GM18502 (cell line): ENCODE results near the gene RSPH10B2.
"Not testable (repeated sequence)": the region's sequence is repeated elsewhere in the genome, so short reads cannot be mapped to it uniquely, and the experiment has no call there.

ENCODE experiments used
- ATAC-seq: cut with Tn5 transposase; IDR thresholded peaks from one replicate; pipeline ENCODE4 v1.9.1; 2021; ENCODE audit warnings: mild to moderate bottlenecking; ENCODE audit not compliant: unreplicated experiment, poor library complexity

Gene RSPH10B2

DNA sequence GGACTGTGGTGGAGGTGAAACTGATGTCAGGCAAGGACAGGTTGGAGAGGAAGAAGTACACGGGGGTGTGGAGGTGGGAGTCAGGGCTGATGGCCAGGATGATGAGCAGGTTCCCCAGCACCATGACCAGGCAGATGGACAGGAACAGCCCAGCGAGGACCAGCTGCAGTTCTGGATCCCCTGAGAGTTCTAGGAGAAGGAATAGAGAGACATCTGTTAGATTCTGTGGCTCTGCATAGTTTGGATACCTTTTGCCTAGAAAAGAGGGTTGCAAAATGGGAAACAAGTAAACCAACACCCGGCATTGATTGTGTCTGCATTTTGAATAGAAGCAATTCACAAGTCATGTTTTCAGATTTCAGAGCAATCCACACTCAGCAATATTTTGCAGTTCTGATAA, 81.6 kb downstream of the RSPH10B2 start:
- ATAC-seq, result not testable (repeated sequence)

GRCh38 chr7:6837081-6837480, 83.2 kb downstream of the RSPH10B2 start:
- not testable (repeated sequence) for ATAC-seq

GRCh38 chr7:6842278-6842921, 88.5 kb downstream of the RSPH10B2 start:
- not testable (repeated sequence) for ATAC-seq

DNA sequence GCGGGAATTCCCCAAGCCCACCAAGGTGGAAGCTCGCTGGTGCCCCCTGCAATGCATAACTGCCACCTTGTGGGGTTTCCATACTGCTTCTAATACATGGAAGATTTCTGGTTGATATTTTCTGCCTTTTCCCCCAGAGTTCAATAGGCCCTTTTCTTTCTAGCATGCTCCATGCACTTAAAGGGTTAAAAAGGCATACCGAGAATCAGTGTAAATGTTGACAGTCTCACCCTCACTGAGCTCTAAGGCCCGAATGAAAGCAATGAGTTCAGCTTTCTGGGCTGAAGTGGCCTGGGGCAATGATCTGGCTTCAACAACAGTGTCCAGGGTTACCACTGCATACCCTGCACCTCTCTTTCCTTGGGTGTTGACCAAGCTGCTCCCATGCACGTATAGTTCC, 89.2 kb downstream of the RSPH10B2 start:
- not testable (repeated sequence) for ATAC-seq

DNA sequence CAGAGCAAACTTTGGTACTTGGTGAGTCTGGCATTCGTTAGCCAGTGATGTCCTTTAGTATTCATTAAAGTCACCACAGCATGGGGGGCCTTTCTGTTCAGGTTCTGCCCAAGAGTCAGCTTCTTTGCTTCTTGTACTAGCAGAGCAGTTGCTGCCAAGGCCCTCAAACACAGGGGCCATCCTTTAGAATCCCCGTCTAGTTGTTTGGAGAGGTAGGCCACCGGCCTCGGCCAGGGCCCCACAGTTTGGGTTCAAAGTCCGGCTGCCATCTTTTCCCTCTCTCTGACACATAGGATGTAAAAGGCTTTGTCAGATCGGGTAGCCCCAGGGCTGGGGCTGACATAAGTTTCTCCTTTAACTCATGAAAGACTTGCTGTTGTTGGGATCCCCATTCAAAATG, 89.8 kb downstream of the RSPH10B2 start:
- not testable (repeated sequence) for ATAC-seq

DNA sequence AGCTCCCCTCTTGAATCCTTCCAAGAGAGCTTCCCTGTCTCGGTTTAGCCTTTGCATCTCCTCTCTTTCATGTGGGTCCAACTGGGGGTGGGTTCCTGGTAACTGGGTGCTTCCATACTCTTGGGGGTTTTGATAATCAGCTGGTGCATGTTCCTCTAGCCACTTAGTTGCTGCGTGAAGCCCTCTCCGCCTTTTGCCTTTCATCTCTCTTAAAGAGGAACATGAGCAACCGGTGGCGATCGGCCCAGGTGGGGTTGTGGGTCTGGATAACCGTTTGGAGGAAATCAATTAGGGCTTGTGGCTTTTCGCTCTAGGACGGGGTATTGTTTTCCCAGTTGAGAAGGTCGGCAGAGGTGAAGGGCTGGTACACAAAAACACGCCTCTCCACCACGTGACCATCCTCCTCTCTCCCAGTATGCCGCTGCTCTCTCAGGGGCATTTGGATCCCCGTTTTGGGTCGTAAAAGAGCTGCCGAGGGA, 92.1 kb downstream of the RSPH10B2 start:
- not testable (repeated sequence) for ATAC-seq

- not testable (repeated sequence) for ATAC-seq
Observed at GRCh38 chr7:6847751-6848150, 93.8 kb downstream of the RSPH10B2 start.
